ENCODE data around the gene C4orf50. TPM values are rescaled to one million over a fixed set of nuclear protein-coding genes. Genes with fewer than 3 reads are reported as not detected.

C4orf50 gene
- total RNA-seq (2014; rRNA removed; shearing (Covaris generic); ENCODE audit: low replicate concordance), result 0.07 and 0.49 TPM in 2 replicates

DNA sequence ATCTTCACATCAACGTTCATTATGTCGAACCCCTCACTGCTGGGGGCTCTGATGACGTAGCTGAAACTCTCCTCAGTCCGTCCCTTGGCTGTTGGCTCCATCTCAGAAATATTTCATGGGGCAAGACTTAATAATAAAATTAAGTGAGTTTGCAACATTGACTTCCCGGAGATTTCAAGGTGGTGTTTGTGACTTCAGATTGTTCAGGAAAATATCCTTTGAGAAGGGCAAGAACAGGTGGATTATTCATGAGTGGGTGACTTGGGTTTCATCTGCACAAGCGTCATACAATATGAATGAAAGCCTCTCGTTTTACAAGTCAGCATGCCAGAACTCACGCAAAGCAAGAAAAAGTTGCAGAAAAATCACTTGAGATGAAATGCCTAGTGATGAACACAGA, at the start of gene C4orf50:
Gene C4orf50, minus strand, starts transcription at position 101 of the 400 bp plus-strand sequence.
- in situ Hi-C loops (cut with HindIII; ENCODE audit: low pct_unique_long_range_greater_than_20kb, low sequenced_read_pairs), result no loop called here

DNA sequence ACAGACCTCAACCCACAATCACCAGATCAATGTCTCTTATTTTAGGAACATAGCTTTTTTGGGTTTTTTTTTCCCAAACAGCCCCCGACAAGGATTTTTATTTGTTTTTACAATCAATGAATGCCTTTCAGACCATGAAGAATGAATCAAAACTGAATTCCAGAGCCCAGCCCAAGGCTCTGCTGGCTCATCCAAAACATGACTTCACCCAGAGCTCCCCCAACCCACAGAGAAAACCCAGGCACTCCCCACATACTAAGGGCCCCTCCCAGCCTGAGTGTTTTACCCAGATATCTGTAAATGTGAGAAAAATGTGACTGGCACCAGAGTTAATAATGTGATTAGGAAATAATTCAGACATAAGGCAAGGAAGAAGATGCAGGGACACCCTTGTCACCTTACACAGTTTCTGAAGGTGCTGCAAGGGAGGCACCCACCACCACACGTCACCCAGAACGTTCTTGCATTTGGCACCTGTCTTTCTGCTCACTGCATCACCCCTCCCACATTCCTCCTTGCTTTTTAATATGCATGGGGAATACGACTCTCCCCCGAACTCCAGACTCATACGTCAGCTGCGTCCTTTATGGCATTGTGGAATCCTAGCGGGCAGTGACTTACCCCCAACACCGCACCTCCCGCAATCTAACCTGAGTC, 47.8 kb upstream of the C4orf50 start:
- in situ Hi-C loops (cut with HindIII; ENCODE audit: low pct_unique_long_range_greater_than_20kb, low sequenced_read_pairs), result no loop called here
- DNase-seq (ENCODE audit: low read depth), result no peak

More for the DNA sequence above, at the start of gene C4orf50:
- no peak for DNase-seq (ENCODE audit: low read depth)

DNA sequence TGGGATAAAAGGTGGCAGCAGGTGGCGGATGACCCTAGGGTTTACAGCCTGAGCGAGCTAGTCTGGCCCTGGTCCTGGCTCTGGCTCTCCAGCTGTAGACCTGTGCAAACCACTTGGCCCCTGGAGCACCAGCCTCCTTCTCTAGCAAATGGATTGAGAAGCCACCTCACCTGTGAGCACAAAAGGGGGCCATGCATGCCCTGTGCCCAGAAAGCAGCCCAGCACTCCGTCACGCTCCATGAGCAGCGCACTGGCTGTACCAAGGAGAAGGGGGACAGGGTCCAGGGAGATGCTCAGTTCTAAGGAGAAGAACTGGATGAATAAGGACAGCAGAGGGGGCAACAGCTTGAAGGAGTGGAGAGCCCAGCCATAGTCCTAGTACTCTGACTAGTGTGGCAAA, 46.9 kb upstream of the C4orf50 start:
- DNase-seq (ENCODE audit: low read depth), result no peak
- in situ Hi-C loops (cut with HindIII; ENCODE audit: low pct_unique_long_range_greater_than_20kb, low sequenced_read_pairs), result no loop called here

DNA sequence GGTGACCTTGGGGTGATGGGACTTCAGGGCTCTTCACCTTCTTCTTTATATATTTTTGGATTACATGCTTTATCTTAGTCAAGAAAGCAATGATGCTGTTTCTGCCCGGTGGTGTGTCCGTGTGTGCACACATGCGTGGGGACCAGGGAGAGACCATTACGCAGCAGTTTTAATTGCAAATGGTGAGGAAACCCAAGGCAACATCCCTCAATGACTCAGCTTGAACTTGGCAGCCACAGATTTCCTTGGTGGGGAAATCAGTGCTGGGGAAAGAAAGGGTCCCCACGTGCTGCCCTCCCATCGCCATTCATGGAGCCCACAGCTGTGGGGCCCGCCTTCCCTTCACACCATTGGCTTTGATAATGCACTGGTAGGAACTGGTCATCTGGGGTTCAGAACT, 46.2 kb upstream of the C4orf50 start:
- no peak for DNase-seq (ENCODE audit: low read depth)
- in situ Hi-C loops (cut with HindIII; ENCODE audit: low pct_unique_long_range_greater_than_20kb, low sequenced_read_pairs), result no loop called here

DNA sequence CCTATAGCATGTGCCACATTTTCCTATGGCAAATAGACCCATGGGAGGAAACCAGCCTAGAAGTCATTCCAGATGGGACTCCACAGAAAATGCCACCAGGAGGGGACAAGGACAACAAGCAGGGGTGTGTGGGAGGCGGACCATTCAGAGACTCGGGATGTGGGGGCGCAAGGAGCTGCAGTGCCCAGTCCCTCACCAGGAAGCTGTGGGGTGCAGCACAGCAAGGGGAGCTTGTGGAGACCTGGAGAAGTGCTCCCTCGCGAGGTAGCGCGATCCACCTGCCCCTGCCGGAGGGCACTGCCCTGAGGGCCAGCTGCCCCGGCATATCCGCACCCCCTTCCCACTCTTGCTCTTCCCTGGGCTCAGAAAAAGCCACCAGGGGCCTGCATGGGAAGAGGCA, 45.5 kb upstream of the C4orf50 start:
- in situ Hi-C loops (cut with HindIII; ENCODE audit: low pct_unique_long_range_greater_than_20kb, low sequenced_read_pairs), result no loop called here
- DNase-seq (ENCODE audit: low read depth), result no peak

DNA sequence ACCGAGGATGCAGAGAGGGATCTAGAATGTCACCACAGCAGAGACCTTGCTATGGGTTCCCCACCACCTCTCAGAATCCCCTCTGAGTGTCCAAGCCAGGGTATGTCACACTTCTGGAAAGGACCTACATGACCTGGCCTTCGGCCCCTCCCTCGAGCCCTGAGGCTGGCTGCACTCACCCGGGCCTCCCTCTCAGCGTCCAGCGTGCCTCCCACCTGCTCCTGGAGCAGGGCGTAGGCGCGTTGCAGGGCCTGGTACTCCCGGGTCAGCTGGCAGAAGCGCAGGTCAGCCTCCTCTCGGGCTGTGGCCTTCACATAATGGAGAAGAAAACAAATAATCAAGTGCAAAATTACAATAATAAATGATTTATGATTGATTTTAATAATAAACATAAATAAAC, 43.9 kb upstream of the C4orf50 start:
- in situ Hi-C loops (cut with HindIII; ENCODE audit: low pct_unique_long_range_greater_than_20kb, low sequenced_read_pairs), result no loop called here

DNA sequence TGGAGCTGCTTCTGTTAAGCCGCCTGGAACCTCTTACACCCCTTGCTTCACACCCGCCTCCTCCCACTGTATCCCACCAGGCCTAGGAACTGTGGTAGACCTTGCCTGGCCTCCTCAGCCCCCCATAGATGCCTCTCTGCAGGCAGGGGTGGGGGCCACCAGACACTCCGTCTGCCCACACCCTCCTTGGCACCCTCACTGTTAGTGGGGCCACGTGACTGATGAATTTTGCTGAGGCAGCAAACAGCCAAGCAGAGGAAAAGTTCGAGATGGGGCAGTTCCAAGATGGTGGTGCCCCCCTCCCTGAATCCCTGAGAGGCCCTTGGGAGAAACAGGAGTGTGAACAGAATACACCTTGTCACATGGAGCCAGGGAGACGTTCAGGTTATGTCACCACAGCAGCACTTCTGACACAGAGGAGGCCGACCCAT, 41.2 kb upstream of the C4orf50 start:
- no peak for DNase-seq (ENCODE audit: low read depth)
- in situ Hi-C loops (cut with HindIII; ENCODE audit: low pct_unique_long_range_greater_than_20kb, low sequenced_read_pairs), result no loop called here

More for the DNA sequence above, 43.9 kb upstream of the C4orf50 start:
- DNase-seq (ENCODE audit: low read depth), result no peak

DNA sequence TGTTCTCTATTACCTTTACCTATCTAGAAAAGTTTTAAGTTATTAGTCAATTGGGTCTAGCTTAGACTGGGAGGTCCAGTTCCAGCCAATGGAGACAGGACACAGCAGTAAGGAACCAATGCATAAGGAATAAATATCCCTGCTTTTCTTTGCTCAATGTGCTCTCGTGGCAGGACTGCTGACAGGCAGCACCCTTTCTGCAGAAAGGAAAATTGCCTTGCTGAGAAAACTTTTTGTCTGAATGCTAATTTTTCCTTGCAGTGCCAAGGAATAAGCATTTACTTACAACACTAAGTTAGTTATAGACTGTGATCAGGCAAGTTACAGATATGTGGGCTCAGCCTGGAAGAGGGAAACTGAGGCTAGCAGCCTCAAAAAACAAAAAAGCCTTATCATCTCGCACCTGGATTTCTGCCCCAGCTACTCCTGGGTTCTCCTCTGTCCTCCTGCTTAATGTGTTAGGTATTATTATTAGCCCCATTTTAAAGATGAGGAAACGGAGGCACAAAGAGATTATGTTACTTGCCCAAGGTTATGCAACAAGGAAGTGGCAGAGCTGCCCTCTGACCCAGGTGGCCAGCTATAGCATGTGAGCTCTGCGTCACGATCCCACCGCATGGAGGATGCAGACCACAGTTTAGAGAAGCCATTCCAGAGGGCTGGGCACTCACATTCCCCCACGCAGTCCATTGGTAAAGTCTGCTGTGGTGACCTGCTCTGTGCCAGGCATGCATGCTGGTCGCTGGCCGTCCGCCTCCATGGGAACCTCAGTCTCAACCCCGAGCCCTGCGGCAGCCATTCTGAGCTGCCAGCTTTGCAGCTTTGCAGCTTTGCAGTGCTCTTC, 40.5 kb upstream of the C4orf50 start:
- no peak for DNase-seq (ENCODE audit: low read depth)
- in situ Hi-C loops (cut with HindIII; ENCODE audit: low pct_unique_long_range_greater_than_20kb, low sequenced_read_pairs), result no loop called here

DNA sequence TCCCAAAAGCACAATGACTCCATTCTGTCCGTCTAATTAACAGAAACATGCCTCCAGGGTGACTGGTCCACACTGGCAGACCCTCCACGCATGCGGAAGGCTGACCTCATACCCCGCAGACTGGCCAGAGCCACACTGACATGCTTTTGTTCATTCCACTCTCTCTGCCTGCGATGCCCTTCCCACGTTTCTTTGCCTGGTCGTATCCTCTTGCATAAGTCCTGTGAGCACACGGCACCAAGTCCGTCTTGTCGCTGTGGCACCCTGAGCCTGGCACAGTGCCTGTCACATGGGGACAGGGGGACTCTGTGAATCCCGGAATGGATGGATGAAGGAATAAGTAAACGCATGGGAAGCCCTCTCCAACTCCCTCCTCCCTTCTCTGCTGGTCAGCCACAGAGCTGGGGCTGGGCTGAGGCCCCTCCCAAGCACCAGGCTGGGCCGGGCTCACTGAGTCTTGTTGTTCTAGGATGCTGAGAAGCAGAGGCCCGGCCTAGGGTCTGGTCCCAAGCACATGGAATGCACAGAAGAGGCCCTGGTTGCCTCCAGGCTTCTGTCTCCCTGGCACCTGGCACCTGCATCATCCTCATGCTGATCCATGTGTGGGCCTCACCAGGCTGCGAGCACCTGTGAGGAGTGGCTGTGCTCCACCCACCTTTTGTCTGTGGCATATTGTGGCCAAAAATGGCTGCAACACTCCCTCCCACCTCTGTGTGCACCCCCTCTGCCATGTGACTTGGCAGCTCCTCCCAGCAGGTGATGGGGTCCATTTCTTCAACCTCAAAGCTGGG, 38.9 kb upstream of the C4orf50 start:
- DNase-seq (ENCODE audit: low read depth), result no peak
- in situ Hi-C loops (cut with HindIII; ENCODE audit: low pct_unique_long_range_greater_than_20kb, low sequenced_read_pairs), result no loop called here

DNA sequence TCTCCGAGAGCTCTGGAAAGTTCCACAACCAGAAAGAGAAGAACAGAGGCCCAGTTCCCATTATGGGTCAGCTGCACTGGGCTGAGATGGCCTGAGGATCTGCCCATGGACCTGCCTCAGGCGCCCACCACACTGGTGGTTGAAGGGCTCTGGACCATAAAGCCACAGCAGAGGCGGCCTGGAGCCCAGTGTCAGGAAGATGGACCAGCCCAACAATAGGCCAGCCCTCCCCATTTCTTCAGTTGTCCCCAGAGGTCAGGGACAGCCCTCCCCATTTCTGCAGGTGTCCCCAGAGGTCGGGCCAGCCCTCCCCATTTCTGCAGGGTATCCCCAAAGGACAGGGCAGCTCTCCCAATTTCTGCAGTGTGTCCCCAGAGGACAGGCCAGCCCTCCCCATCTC, 37.2 kb upstream of the C4orf50 start:
- DNase-seq (ENCODE audit: low read depth), result no peak

DNA sequence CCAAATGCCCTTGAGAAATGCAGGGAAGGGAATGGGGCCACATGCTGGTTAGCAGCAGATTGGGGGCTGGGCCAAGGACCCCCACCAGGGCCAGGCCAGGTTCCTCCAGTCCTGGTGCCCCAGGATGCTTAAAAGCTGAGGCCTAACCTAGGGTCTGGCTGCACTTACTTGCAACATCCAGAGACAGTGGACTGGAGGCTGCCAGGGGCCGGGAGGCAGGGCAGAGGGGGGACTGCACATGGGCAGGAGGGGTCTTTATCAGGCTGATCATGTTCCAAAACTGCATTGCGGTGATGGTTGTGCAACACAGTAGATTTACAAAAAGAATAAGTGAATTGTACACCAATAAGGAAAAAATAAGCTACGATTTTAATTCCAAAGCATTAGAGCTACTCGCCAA, 36.8 kb upstream of the C4orf50 start:
- no peak for DNase-seq (ENCODE audit: low read depth)
- in situ Hi-C loops (cut with HindIII; ENCODE audit: low pct_unique_long_range_greater_than_20kb, low sequenced_read_pairs), result no loop called here

More for the DNA sequence above, 37.2 kb upstream of the C4orf50 start:
- in situ Hi-C loops (cut with HindIII; ENCODE audit: low pct_unique_long_range_greater_than_20kb, low sequenced_read_pairs), result no loop called here

DNA sequence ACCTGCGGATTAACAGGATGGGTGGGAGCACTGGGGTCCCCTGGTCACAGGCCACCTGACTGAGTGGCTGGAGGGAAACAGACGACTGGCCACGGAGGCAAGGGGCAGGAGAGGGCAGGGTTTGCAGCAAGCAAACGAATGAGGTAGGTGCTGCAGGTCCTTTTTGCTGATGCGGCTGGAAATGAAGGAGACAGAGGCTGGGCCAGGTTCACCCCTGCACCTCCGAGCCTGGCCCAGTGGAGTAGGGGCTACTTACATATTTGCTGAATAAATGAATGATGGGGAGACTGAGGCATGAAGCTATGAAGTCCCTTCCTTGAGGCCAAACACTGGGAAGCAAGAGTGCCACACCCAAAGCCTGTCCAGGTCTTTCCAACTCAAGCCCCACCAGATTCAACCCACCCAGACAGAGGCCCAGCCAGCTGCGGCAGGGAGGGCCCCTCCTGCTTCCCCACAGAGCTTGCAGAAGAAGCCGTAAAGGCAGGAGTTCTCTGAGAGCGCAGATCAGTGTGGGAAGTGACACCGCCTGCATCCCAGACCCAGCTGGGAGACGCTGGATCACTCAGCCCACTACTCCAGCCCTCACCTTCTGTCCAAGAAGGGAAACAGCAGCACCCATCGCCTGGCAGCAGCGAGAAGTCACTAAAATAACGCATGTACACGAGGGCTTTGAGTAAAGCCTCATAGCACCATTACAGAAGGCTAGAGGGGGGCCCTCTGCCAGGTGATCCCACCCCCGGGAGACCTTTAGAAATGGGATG, 36.1 kb upstream of the C4orf50 start:
- in situ Hi-C loops (cut with HindIII; ENCODE audit: low pct_unique_long_range_greater_than_20kb, low sequenced_read_pairs), result no loop called here
- DNase-seq (ENCODE audit: low read depth), result no peak

DNA sequence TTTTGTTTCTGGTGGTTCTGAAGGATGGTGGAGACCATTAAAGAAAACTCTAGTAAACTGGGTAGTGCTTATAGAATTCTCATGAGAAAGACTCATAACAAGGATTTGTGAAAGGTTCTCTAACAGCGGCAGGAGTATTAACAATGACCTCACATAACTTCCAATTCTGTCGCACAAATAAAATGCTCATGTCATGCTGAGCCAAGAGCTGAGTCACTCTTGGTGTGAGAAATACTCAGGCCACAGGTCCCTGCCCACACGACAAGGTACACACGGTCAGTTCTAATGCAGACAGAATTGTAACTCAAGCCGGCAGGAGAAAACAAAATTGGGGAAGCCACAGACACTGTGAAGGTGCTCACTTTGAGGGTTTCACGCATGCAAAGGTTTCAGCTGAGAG, 34.4 kb upstream of the C4orf50 start:
- in situ Hi-C loops (cut with HindIII; ENCODE audit: low pct_unique_long_range_greater_than_20kb, low sequenced_read_pairs), result no loop called here

DNA sequence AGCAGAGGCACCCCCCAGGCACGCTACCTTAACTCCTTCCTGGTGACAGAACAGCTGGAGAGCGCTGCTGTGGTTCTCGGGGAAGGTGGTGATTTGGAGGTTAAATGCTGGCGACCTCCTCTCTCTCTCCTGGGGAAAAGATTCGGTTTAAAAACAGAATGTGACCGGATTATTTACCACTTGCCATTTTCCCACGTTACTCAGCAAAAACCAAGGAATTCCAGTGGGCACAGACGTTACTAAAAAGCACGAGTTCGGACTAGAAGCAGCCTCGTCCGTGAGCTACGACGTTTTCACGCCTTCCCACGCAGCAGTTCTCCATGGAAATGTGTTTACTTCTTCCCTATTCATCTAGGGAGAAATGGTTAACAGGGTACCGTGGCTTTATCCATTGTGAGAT, 32.3 kb upstream of the C4orf50 start:
- no peak for DNase-seq (ENCODE audit: low read depth)
- in situ Hi-C loops (cut with HindIII; ENCODE audit: low pct_unique_long_range_greater_than_20kb, low sequenced_read_pairs), result no loop called here

More for the DNA sequence above, 34.4 kb upstream of the C4orf50 start:
- peak; percentile 66 for DNase-seq (ENCODE audit: low read depth)

DNA sequence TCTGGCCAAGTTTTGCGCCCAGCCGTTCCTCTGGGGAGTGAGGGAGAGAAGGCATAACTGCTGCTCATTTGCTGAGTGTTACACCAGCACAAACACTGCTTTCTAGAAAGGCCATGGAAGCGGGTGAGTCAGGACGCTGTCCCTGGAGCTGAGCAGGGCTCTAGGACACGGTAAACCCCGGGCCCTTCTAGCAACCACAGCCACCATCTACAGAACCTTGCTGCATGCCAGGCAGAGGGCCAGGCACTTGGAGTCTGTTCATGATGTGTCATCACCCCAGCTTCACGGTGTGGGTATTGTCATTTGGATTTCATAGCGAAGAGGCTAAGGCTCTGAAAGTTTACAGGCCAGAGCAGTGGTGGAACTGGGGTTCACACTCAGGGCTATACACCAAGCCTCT, 31.8 kb upstream of the C4orf50 start:
- DNase-seq (ENCODE audit: low read depth), result no peak
- in situ Hi-C loops (cut with HindIII; ENCODE audit: low pct_unique_long_range_greater_than_20kb, low sequenced_read_pairs), result no loop called here

DNA sequence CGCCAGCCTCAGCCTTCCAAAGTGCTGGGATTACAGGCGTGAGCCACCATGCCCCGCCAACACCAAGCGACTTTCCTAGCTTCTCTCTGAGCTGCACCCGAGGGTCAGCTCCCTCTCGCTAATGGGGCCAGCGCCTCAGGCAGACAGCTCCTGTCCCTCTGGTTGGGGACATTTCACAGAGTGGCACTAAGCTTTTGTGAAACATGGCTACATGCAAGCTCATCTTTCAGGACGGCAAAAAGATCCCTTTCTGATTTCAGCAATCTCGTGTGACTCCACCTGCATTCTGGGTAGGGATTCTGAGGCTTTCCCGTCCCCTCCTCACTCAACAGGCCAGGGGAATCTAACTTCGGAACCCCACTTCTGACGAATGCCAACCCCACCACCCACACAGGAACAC, 31.0 kb upstream of the C4orf50 start:
- in situ Hi-C loops (cut with HindIII; ENCODE audit: low pct_unique_long_range_greater_than_20kb, low sequenced_read_pairs), result no loop called here
- DNase-seq (ENCODE audit: low read depth), result no peak

DNA sequence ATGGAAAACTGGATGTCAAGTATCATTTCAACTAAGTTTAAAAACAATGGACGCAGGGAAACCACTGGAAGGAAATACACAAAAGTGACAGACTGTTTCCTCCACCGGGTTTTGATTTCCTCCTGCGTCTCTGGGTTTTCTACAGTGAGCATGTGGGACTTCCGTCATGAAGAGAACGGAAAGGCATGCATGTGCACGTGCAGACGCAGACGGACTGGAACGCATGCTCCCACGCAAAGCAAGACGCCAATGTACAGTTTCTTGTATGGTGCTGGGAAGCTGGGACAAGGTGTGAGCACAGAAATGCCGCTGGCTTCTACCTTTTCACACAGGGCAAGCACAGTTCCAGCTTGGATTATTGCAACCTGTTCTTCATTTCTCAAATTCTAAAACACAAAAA, 30.3 kb upstream of the C4orf50 start:
- in situ Hi-C loops (cut with HindIII; ENCODE audit: low pct_unique_long_range_greater_than_20kb, low sequenced_read_pairs), result no loop called here
- no peak for DNase-seq (ENCODE audit: low read depth)

DNA sequence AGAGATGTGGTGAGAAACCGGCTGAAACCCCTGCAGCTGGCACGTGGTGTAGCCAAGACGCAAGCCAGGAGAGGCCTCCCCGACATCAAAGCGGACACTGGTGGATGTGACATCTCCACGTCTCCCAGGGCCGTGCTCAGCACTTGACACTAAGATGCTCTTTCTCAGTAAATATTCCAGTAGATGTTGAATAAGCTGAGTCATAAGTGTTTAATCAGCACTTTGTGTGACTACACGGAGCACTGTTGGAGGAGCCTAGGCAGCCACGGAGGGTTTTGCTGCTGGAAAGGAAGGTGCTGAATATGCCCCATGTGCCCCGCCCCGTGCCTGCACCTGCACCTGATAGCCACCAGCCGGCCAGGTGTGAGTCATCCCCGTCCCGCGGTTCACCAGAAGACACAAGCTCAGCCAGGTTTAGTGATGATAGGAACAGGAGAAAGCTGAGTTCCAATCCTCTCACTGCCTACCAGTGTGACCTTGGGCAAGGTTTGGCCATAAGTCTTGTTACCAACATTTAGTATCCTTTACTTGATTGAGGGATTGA, 29.0 kb upstream of the C4orf50 start:
- in situ Hi-C loops (cut with HindIII; ENCODE audit: low pct_unique_long_range_greater_than_20kb, low sequenced_read_pairs), result no loop called here

More for the DNA sequence above, 29.0 kb upstream of the C4orf50 start:
- no peak for DNase-seq (ENCODE audit: low read depth)

All from Caki2 (cell line).